Hematopoietic multipotent progenitor cell (in vitro differentiated cells): ENCODE measurements around the gene GALK2. TPM values are rescaled to one million over a fixed set of nuclear protein-coding genes. Genes with fewer than 3 reads are reported as not detected.
A peak's percentile ranks its signal among the peaks of the same experiment; 100 is the strongest.
"Not testable (repeated sequence)": the region's sequence is repeated elsewhere in the genome, so short reads cannot be mapped to it uniquely, and the experiment has no call there.

Experiments
- DNase-seq, 3 donors: peaks; one replicate each; pipeline ENCODE4 v3.0.0-alpha.2; 2011 to 2015; ENCODE audit warnings: low read depth in 2 of 3, low spot score in 2 of 3
- small RNA-seq: library from RNA; depleted of rRNA; stranded (forward); fragments of <200 nt; gene quantifications from one replicate; pipeline ENCODE3, GENCODE V24; 2012
- total RNA-seq: library from RNA; depleted of rRNA; stranded (reverse); fragments of >200 nt; gene quantifications from one replicate; pipeline ENCODE4 v1.2.3, GENCODE V29; 2012

Gene GALK2
- total RNA-seq, 1 donor, result 38.8 TPM

DNA sequence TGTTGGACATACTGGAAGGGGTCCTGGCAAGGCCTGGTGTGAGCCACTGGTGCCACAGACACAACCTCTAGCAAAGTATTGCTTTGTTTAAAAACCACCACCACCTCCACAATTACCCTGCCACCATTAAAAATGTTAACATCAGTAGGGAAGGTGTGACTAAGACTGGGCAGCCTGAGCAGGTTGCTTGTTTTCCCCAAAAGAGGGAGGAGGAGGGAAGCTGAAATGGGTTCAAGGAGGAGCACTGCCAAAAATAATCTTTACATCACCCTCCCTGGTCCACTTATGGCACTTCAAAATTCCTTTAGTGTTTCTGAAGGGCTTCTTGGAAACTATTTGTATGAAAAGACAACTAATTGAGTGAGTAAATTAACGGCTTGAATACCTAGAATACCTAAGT, 153.2 kb downstream of the GALK2 start:
- no peak for DNase-seq

GRCh38 chr15:49327927-49328326, 157.9 kb downstream of the GALK2 start:
- DNase-seq, result no peak

- DNase-seq, result no peak
Measured at GRCh38 chr15:49328941-49329340, 158.9 kb downstream of the GALK2 start.

DNA sequence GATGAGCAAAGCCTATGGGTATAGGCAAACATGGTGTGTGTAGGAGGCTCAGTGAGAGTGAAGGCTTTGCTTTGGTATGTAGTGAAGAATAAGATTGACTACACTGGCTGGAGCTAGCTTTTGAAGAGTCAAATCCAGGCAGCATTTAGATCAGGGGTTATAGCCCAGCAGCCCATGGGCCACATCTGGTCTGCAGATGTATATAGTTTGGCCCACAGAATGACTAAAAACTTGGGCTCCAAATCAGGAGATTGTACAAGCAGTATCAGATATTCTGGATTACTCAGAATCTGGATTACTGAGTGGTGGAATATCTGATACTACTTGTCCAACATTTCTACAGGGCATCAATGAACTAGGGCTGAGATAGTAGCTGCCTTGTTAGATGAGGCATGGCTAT, 160.1 kb downstream of the GALK2 start:
- no peak for DNase-seq

- DNase-seq, result no peak
Measured at GRCh38 chr15:49331442-49331841, 161.4 kb downstream of the GALK2 start.

- DNase-seq, result no peak
Measured at GRCh38 chr15:49331951-49332350, 161.9 kb downstream of the GALK2 start.

DNA sequence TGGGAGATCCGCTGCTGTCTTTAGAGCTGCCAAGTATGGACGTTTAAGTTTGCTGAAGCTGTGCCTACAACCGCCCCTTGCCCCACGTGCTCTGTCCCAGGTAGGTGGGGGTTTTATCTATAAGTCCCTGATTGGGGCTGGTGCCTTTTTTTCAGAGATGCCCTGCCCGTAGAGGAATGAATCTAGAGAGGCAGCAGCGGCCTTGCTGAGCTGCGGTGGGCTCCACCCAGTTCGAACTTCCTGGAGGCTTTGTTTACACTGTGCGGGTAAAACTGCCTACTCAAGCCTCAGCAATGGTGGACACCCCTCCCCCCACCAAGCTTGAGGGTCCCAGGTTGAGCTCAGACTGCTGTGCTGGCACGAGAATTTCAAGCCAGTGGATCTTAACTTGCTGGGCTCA, 169.6 kb downstream of the GALK2 start:
- DNase-seq, result no peak

DNA sequence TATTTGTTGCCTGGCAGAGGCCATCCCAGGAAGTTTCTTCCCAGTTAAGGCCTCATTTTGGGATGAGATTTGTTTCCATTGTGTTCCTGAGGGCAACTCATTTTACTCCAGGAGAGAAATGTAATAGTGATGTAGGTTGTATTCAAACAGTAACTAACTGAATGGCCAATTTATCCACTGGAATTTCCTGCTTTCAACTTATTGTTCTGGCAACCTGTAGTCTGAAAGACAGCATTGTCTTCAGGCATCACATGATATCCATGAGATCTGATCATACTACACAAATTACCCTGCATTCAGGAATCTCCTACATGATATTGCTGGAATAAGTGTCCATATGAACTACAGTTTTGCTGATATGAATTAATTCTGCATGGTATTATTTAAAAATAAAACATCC, 173.5 kb downstream of the GALK2 start:
- no peak for DNase-seq

- DNase-seq, result not testable (repeated sequence)
Measured at GRCh38 chr15:49354439-49354838, 184.4 kb downstream of the GALK2 start.

DNA sequence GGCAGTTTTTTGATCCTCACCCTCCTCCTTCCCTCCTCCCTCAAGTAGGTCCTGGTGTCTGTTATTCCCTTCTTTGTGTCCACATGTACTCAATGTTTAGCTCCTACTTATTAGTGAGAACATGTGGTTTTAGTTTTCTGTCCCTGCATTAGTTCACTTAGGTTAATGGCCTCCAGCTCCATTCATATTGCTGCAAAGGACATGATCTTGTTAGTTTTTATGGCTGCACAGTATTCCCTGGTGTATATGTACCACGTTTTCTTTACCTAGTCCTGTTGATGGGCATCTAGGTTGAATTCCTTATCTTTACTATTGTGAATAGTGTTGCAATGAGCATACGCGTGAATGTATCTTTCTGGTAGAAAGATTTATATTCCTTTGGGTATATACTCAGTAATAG, 191.3 kb downstream of the GALK2 start:
- no peak for DNase-seq

DNA sequence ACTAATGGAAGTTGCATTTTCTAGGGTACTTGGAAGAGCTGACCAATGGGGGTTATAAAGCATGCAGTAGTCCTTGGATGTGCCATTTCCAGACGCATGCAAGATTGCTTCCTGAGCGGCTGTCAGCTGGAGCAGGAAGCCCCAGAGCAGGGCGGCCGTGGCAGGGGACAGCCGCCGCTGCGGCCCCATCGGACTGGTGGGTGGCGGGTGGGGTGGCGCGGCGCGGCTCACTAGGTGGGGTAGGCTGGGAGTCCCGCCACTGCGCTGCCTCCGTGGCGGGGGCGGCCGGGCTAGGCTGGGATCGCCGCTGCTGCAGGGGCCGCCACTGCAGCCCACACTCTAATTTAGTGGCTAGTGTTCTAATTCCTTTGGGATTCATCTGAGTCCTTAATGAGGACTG, 196.4 kb downstream of the GALK2 start:
- DNase-seq, result no peak

GRCh38 chr15:49370782-49371181, 200.7 kb downstream of the GALK2 start:
- peak in 2 of 3 donors; percentile 12 to 58 for DNase-seq

- no peak for DNase-seq
Measured at GRCh38 chr15:49372366-49372765, 202.3 kb downstream of the GALK2 start.

- peak in 1 of 3 donors; percentile 46 for DNase-seq
Measured at GRCh38 chr15:49379996-49380395, 209.9 kb downstream of the GALK2 start.

DNA sequence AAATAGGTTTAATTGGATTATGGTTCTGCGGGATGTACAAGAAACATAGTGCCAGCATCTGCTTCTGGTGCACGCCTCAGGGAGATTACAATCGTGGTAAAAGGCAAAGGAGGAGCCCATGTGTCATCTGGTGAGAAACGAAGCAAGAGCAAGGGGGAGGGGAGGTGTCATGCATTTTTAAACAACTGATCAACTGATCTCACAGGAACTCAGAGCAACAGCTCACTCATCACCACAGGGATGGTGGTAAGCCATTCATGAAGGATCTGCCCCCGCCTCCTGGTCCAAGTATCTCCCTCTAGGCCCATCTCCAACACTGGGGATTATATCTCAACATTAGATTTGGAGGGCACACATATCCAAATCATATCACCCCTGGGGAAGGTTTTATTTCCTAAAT, 210.9 kb downstream of the GALK2 start:
- DNase-seq, result no peak

Small RNA genes lying within 50 kb of the gene (small RNA-seq; reads per million reads assigned to genes)
- gene MIR4716, result not detected
- gene RF00019, result not detected
- gene RN7SL307P, result not detected

Other genes with a start within 250 kb of the GALK2 start
- gene SHC4, start 206.3 kb upstream of the GALK2 start, total RNA-seq, result 0.81 TPM
- 22.4 TPM for gene SECISBP2L, start 123.8 kb upstream of the GALK2 start, total RNA-seq
- gene COPS2, start 14.6 kb upstream of the GALK2 start, total RNA-seq, result 15.9 TPM